ENCODE data around the gene PRR23A.

The PRR23A gene

DNA sequence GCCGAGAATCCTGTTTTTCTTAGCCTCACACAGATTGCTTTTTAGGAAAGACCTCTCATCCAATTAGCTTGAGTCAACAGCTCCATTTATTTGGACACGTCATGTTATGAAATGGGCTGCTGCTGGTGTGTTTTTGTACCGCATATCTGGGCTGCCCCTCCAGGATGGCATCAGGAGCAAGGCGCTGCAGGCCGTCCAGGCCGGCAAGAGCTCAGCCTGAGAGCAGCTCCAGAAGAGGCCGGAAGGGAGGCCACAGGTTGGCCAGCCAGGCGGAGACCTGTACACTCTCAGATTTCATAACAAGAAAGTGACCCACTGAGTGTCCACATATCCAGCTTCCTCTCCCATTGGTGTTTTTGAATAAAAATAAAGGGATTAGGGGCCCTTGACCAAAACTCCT lies 30.7 kb downstream of the PRR23A start:
- no peak for DNase-seq
- intact Hi-C loops (cut with DNase I): no loop called here

DNA sequence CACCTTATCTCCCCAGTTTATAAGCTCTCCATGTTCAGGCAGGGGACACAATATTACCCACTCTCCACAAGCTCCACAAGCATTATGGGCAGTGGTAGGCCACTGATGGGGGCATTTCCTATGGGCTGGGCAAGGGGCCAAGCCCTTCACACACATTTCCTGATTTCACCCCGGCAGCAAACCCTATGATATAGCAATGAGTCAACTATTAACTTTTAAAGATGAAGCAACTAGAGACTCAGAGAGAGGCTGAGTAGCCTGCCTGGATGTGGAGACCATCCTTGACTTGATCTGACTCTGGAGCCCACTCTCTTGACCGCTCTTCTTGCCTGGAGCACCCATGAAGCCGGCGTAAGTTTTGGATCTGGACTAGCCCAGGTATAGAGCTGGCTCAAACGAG lies 31.6 kb downstream of the PRR23A start:
- no peak for DNase-seq
- intact Hi-C loops (cut with DNase I): no loop called here

DNA sequence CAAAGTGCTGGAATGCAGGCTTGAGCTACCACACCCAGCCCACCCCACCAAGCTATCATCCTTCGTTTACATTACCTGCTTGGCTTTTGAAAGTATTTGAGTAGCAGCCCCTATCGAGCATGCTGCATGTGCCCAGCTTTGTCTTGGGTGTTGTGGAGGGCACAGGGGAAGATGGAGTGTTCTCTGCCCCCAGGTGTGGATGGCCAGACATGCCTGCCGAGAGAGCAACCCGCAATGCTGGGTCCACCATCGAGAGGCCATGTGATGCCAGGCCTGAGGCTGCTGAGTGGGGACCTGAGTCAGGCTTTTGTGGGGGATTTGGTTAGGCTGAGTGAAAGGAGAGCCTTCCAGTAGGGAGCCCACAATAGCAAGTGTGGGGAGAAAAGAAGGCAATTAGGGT lies 33.1 kb downstream of the PRR23A start:
- intact Hi-C loops (cut with DNase I): no loop called here
- no peak for DNase-seq

DNA sequence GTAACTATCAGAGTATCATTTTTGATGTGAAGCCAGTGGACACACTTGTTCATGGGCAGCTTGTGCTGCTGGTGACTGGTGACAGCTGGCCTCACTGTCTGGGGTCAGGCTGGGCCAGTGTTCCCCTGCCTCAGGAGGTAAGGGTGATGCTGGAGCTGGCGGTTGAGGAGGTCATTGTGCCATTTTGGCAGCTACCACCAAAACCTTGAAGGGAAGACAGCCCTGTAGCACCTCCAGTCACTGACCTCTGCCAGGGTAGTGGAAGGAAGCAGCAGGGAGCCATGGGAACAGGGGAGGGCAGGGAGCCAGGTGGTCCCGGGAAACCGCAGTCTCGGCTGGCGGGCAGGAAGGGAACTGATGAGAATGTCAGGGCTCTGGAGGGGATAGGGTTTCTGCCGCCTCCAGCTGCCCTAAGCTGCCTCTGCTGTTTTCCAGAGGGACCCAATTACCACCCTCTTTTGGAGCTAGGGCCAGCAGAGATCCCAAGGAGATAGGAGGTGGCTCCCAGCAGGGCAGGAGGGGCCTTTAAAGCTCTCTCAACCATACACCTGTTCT lies 34.2 kb downstream of the PRR23A start:
- intact Hi-C loops (cut with DNase I): no loop called here
- no peak for DNase-seq

DNA sequence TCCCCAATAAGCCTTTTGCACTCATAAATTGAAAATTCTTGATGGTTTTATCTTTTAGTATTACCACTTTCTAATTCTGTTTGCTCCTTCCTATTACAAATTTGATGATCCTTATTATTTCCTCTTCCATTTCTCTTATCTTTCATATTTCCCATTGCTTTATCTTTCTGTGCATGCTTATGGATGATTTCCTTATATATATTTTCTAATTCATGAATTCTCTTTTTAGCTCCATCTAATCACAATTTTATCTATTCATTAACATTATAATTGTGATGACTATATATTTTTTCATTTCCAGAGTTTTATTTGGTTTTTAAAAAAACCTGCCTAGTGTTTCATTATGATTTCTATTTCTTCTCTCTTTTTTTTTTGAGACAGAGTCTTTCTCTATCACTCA lies 41.1 kb downstream of the PRR23A start:
- intact Hi-C loops (cut with DNase I): no loop called here
- no peak for DNase-seq

DNA sequence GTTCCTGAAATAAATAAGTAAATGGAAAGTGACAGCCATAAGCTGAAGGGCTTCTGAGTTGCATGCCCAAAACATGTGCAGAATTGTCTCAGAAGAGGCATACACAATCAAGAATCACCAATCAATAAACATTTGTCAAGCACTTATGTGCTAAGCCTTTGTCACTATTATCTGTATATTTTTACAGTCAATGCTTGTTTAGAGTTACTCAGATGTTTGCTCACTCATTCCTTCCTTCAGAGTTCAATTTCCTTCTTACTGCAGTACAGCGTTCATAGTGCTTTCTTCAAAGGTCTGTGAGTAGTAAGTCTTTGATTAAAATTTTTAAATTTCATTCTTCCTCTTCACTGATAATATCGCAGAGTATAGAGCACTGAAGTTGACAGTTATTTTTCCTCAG lies 41.8 kb downstream of the PRR23A start:
- intact Hi-C loops (cut with DNase I): no loop called here
- no peak for DNase-seq

DNA sequence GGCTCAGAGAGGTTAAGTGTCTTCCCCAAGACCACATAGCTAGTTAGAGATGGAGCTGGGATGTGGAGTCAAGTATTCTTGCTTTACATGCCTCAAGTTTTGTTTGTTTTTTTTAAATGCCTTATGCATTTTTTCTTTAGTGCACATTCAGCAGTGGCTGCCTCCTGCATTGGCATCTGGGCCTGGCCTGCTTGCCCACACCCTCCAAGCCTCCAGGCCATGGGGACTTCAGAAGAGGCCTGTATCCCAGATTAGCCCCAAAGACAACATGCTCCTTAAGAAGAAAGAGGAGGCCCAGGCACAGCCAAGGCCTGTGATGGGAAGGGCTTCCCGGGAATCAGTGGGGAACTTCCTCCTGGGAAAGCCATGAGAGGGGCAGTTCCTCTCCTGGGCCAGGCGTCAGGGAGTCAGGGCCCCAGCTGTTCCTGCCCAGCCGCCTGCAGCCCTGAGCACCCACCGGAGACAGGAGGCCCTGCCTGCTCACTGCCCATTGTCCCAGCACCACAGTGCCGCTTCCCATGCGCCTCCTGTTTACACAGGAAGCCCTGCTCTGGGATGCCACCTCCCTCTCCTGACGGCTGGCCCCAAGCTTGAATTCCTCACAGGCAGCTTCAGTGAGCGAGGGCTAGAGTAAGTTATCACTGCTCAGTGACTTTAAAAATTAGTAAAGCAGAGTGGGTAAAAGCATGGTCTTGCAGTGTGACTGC lies 43.1 kb downstream of the PRR23A start:
- no peak for DNase-seq
- intact Hi-C loops (cut with DNase I): no loop called here

DNA sequence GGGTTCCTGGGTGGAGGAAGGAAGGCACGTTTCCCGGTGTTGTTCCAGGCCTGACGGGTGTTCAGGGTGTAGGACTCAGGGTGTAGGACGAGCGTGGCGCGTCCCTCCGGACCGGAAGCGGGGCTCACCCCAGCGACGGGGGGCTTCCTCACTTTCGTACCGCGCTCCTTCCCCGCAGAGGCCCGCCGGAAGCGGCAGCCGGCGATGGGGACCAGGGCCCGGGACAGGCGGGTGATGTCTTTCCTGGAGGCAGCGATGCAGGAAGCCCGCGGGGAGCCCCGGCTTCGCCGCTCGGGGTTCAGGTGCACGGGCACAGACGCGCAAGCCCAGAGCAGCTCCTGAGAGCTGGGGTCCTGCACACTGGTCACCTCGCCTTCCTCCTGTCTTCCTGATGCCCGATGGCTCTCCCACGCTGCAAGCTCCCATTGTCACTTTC lies 45.6 kb downstream of the PRR23A start:
- intact Hi-C loops (cut with DNase I): no loop called here
- no peak for DNase-seq
